Lower leg skin (tissue), 4 donors: Measurements from ENCODE around the gene FAM180A. TPM values are rescaled to one million over a fixed set of nuclear protein-coding genes. Genes with fewer than 3 reads are reported as not detected.

Experiments used
- DNase-seq, 2 donors: peaks; one replicate each; pipeline ENCODE4 v3.0.0-alpha.2; 2019; ENCODE audit warnings: low spot score in 2 of 2
- H3K4me3 ChIP-seq: fragments of 200-600 bp; sonication (generic); 2 replicates; pipeline ENCODE4 v1.5.1; 2017; ENCODE audit warnings: mild to moderate bottlenecking, low read depth; ENCODE audit not compliant: poor library complexity, severe bottlenecking
- POLR2A ChIP-seq, 2 donors: fragments of 450-650 bp; IDR thresholded peaks; one replicate each; pipeline ENCODE4 v1.6.1; 2016 to 2017; ENCODE audit warnings: antibody characterized with exemption in 2 of 2, mild to moderate bottlenecking in 1 of 2, moderate library complexity in 1 of 2
- WGBS, 2 donors: methylation state at CpG; one replicate each; pipeline ENCODE4 v1.1.5; 2018; 5-methylcytosine and 5-hydroxymethylcytosine counted together
- intact Hi-C: fragments of 100-400 bp; cut with DNase I; formaldehyde crosslinking; loops from one replicate; pipeline ENCODE4 v1.15.0; 2023; ENCODE audit warnings: low total_unique reads
- total RNA-seq, 4 donors: library from RNA; depleted of rRNA; stranded (reverse); fragments of >200 nt; gene quantifications; one replicate each; pipeline ENCODE4 v1.1.0, GENCODE V29; 2016
- TF ChIP-seq, protein P1 (sequence below), 3 donors: fragments of 450-650 bp; IDR thresholded peaks; one replicate each; pipeline ENCODE4 v1.5.1; 2016; ENCODE audit warnings: antibody characterized with exemption in 3 of 3, mild to moderate bottlenecking in 3 of 3, moderate library complexity in 2 of 3

FAM180A gene
- total RNA-seq, 4 donors from 2014 or later, result 0.34 to 10.3 (median 5.6) TPM

DNA sequence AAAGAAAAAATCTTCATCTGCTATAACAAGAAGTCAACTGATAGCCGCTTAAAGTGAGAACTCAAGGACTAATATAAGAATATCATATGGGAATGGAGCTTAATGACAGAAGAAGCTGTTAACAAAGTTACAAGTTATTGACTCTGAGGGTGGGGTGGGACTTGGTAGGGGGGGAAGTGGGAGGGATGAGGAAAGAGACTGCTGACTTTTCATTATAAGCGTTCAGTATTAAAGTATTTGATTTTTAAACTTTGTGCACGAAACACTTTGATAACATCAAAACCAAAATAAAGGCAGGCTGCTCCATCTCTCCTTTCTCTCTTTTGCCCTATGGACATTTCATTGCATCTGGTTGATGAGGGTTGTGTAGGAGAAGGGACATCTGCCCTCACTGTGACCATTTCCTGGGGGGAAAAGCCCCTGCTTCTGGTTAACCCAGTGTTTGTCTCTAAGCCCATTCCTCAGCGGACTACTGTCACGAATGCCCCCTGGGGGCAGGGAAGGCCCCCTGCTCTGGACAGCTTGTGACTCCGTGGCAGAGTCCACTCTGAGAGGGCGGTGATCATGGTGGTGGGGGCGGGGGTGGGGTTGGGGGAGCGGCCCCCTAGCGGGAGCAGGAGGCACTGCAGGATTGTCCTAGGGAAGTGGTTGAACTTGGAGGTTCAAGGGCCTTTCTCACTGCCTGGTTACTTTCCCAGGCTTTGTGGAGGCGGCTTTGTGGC is 38.0 kb downstream of the FAM180A start:
- TF ChIP-seq, protein P1, sequence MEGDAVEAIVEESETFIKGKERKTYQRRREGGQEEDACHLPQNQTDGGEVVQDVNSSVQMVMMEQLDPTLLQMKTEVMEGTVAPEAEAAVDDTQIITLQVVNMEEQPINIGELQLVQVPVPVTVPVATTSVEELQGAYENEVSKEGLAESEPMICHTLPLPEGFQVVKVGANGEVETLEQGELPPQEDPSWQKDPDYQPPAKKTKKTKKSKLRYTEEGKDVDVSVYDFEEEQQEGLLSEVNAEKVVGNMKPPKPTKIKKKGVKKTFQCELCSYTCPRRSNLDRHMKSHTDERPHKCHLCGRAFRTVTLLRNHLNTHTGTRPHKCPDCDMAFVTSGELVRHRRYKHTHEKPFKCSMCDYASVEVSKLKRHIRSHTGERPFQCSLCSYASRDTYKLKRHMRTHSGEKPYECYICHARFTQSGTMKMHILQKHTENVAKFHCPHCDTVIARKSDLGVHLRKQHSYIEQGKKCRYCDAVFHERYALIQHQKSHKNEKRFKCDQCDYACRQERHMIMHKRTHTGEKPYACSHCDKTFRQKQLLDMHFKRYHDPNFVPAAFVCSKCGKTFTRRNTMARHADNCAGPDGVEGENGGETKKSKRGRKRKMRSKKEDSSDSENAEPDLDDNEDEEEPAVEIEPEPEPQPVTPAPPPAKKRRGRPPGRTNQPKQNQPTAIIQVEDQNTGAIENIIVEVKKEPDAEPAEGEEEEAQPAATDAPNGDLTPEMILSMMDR (IDR thresholded peaks at IDR 0.05), result no peak
- no peak for TF ChIP-seq POLR2A (IDR thresholded peaks at IDR 0.05)
- no peak overlapping the region for H3K4me3 ChIP-seq
- DNase-seq, result no peak
- 38 to 44% methylated on average over 11 of the region's 11 CpGs for WGBS, 2 donors
- intact Hi-C loops, result no loop called here

DNA sequence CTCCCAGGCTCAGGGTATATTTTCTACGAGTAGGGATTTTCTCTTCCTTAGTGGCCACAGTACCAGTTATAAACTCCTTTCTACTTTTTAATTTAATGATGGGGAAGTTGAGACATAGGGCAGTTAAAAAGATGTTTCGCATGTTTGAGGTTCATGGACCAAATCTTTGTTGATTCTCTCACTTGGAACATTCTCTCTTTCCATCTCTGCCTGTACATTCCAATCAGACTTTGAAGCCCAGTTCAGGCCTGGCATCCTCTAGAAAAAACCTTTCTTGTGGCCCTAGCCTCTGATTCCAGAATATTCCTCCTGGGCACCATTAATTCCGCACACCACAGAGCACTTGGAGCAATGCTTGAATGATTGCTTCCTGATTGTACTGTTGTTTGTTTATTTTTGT is 39.1 kb downstream of the FAM180A start:
- H3K4me3 ChIP-seq, result no peak overlapping the region
- intact Hi-C loops, result no loop called here
- TF ChIP-seq, protein P1 (IDR thresholded peaks at IDR 0.05), result no peak
- no peak for TF ChIP-seq POLR2A (IDR thresholded peaks at IDR 0.05)
- DNase-seq, result no peak
- 85 to 89% methylated on average over 3 of the region's 3 CpGs for WGBS, 2 donors

DNA sequence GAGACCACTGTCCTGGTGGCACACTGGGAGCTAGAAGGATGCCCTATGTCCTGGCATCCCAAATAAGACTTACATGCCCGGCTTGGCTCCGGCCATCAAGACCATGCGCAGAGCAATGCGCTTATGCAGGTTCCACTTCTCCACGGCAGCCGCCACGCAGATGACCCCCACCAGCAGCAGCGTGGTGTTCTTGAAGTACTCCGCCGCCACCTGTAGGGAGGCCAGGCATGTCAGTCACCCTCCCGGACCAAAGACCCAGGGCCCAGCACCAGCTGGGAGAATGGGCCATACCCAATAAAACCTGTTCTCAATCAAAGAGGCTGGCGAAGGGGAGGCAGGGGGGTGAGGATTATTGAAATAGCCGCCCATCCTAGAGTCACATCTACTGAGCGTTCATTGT is 40.6 kb downstream of the FAM180A start:
- H3K4me3 ChIP-seq, result no peak overlapping the region
- 93 to 94% methylated on average over 6 to 14 of the region's 14 CpGs for WGBS, 2 donors
- intact Hi-C loops, result no loop called here
- no peak for TF ChIP-seq POLR2A (IDR thresholded peaks at IDR 0.05)
- TF ChIP-seq, protein P1 (IDR thresholded peaks at IDR 0.05), result no peak
- DNase-seq, result no peak

DNA sequence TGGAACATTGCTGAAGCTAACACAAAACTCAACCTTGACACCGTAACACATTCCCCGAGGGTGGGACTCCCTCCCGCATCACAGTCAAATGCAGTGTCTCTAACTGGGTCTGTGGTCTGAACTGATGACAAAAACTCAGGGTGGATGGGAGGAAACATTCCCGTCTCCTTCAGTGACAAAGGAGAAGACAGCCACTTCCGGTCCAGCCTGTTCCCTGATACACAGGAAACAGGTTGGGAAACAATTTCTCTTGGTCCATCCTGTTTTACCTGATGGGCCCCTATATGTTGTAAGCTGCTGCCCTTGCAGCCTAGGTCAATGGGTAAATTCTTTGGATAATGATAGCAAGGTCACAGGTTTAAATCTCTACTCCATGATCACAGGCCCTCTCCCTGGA is 41.0 kb downstream of the FAM180A start:
- no peak for DNase-seq
- TF ChIP-seq POLR2A (IDR thresholded peaks at IDR 0.05), result no peak
- TF ChIP-seq, protein P1 (IDR thresholded peaks at IDR 0.05), result no peak
- intact Hi-C loops, result no loop called here
- H3K4me3 ChIP-seq, result no peak overlapping the region
- WGBS, 2 donors, result 64 to 76% methylated on average over 5 of the region's 5 CpGs

DNA sequence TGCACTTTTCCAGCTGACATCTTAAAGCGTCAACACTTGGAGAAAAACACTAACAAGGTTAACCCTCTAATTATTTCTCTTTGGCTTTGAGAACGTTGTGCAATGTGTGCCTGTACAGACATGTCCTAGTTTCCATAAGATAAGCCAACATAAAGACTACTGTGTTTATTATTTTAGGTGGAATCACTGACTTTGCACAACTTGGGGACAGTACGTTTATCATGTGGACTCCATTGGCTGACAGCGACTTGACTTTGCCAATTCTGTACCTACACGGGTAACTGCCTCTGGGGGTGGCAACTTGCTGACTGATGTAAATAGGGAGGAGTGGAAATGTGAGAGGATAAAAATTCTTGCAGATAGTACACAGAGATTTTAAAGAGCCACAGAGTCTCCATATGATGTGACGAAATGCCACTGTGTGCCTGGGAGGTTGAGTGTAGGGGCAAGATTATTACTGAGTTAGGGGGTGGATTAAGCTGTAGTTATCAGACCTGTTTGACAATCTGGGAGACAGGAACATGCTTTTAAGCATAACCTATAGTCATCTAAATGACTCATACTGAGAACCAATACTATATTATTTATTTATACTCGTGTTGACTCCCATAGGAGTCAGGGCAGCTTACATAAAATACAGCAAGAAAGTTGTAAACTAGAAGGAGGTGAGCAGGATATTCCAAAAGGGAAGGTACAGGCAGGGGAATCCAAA is 41.6 kb downstream of the FAM180A start:
- no peak for TF ChIP-seq POLR2A (IDR thresholded peaks at IDR 0.05)
- TF ChIP-seq, protein P1 (IDR thresholded peaks at IDR 0.05), result no peak
- DNase-seq, result no peak
- intact Hi-C loops, result no loop called here
- H3K4me3 ChIP-seq, result no peak overlapping the region
- WGBS, 2 donors, result 36 to 51% methylated on average over 7 of the region's 7 CpGs
